IPS-18c (cell line): ENCODE measurements around the gene FOXN1.
"Not testable (repeated sequence)": the region's sequence is repeated elsewhere in the genome, so short reads cannot be mapped to it uniquely, and the experiment has no call there.

Experiments
- H3K4me3 ChIP-seq: 2 replicates; pipeline ENCODE4 v1.7.0; 2013; ENCODE audit warnings: low read depth, mild to moderate bottlenecking, low read length, moderate library complexity; ENCODE audit not compliant: insufficient read depth
- H3K9me3 ChIP-seq: one replicate; pipeline ENCODE4 v1.6.1; 2013; ENCODE audit warnings: mild to moderate bottlenecking, low read length, moderate library complexity; ENCODE audit not compliant: control insufficient read depth, insufficient read depth

The FOXN1 gene, protein sequence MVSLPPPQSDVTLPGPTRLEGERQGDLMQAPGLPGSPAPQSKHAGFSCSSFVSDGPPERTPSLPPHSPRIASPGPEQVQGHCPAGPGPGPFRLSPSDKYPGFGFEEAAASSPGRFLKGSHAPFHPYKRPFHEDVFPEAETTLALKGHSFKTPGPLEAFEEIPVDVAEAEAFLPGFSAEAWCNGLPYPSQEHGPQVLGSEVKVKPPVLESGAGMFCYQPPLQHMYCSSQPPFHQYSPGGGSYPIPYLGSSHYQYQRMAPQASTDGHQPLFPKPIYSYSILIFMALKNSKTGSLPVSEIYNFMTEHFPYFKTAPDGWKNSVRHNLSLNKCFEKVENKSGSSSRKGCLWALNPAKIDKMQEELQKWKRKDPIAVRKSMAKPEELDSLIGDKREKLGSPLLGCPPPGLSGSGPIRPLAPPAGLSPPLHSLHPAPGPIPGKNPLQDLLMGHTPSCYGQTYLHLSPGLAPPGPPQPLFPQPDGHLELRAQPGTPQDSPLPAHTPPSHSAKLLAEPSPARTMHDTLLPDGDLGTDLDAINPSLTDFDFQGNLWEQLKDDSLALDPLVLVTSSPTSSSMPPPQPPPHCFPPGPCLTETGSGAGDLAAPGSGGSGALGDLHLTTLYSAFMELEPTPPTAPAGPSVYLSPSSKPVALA

DNA sequence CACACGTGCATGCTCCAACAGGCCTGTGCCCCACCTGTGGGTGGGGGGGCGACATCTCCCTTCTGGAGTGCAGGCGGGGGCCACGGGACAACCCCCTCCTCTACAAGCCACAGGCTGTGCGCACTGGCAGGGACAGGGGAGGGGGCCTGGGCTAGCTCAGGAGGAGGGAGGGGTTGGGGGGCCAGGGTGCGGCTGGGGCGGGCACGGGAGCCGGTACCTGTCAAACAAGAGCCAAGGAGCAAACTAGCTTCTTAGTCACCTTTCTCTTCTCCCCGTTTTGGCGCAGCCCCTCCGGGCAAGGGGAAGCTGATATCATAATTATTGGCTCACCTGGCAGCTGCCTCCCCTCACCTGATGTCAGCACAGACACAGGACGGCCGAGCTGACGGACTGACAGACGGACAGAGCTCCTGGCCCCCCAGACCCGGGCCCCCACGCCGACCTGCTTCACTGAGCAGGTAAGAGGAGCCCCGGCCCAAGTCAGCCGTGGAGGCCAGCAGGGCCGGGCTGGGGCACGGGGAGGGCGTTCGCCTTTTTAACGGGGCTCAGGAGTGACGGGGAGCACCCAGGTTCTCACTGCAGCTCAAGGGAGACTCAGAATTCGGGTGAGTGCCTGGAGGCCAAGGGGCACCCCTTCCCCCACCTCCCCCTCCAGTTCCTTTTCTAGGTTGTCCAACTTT, at the start of gene FOXN1:
Gene FOXN1, plus strand, starts transcription at position 363 of the 680 bp plus-strand sequence. CDS start 17,622 bp downstream, outside the sequence.
- H3K9me3 ChIP-seq = peaks cover 3% of the 10 kb centered on the region
- no peak within 1 kb of the TSS for H3K4me3 ChIP-seq

DNA sequence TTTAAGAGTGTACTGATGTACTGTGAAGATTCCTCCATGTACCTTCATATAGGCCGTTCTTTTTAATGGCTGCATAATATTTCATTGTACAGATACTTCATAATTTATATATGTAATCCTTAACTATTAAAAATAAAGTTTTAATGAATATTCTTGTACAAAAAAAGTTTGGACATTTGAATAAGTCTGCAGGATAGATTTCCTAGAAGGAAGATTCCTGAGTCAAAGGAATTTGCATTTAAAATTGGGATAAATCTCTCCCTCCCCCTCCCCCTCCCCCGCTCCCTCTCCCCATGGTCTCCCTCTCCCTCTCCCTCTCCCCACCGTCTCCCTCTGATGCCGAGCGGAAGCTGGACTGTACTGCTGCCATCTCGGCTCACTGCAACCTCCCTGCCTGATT, 48.3 kb upstream of the FOXN1 start:
- Histone ChIP-seq H3K4me3 (no peak overlapping the region), H3K9me3 (peaks cover 2% of the 10 kb centered on the region)

DNA sequence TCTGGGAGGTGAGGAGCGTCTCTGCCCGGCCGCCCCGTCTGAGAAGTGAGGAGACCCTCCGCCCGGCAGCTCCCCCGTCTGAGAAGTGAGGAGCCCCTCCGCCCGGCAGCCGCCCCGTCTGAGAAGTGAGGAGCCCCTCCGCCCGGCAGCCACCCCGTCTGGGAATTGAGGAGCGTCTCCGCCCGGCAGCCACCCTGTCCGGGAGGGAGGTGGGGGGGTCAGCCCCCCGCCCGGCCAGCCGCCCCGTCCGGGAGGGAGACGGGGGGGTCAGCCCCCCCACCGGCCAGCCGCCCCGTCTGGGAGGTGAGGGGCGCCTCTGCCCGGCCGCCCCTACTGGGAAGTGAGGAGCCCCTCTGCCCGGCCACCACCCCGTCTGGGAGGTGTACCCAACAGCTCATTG, 47.3 kb upstream of the FOXN1 start:
- H3K4me3 ChIP-seq = not testable (repeated sequence)

DNA sequence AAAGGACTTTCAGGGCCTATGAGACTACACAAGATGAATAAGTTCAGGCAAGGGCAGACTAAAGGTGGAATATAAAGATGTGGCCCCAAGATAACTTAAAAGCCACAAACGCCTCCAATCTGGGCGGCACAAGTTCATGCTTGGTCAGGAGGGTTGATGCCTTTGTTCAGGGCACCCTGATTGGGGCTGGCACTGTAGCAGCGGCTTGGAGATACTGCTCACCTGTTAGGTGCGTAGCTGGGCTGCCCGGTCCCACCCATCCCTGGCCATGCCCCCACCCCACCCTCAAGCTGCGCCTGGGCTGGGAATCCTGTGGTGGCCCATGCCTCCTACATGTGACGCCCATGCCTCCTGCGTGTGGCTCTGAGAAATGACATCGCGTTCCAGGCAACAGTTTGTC, 45.2 kb upstream of the FOXN1 start:
- Histone ChIP-seq H3K9me3 (peaks cover 2% of the 10 kb centered on the region), H3K4me3 (no peak overlapping the region)

More for the DNA sequence above, 47.3 kb upstream of the FOXN1 start:
- H3K9me3 ChIP-seq = not testable (repeated sequence)

DNA sequence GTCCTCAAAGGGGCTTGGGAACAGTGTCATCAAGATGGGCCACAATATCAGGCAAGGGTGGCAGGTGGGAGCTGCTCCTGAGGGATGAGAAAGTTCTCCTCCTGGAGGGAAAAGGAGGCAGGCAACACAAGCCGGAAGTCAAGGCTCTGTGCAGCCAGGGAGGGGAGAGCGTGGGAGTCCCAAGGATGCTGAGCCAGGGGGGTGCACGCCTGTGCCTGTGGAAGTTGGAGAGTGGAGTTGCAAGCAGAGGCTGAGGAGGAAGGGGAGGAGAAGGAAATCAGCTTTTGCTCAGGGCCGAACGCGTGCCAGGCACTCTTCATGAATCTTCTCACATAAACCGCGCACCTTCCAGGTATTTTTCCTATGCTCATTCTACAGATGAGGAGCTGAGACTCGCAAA, 40.1 kb upstream of the FOXN1 start:
- no peak overlapping the region for H3K4me3 ChIP-seq

DNA sequence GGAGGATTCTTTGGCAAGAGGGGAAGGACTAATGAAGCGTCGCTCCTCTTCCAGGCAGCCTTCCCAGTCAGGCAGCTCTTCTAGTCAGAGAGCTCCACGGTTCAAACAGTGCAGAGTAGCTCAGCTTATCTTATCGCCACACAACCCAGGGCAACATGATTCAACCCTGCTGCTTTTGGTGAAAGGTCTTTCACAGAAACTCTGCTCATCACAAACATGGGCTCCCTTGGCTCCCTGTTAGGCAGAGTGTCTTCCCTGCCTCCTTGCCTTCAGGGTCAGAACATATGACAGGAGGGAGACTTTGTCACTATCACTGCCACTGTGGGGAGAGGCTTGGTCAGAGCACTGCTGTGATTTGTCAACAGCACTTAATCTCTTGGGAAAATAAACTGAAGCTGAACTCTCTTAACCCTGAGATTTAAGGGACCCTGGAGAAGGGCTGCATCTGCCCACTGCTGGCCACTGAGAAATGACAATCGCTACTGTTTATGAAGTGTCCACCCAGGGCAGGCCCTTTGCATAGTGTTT, 39.6 kb upstream of the FOXN1 start:
- H3K9me3 ChIP-seq = no peaks in the 10 kb centered on the region
- H3K4me3 ChIP-seq = no peak overlapping the region

More for the DNA sequence above, 40.1 kb upstream of the FOXN1 start:
- H3K9me3 ChIP-seq = no peaks in the 10 kb centered on the region

DNA sequence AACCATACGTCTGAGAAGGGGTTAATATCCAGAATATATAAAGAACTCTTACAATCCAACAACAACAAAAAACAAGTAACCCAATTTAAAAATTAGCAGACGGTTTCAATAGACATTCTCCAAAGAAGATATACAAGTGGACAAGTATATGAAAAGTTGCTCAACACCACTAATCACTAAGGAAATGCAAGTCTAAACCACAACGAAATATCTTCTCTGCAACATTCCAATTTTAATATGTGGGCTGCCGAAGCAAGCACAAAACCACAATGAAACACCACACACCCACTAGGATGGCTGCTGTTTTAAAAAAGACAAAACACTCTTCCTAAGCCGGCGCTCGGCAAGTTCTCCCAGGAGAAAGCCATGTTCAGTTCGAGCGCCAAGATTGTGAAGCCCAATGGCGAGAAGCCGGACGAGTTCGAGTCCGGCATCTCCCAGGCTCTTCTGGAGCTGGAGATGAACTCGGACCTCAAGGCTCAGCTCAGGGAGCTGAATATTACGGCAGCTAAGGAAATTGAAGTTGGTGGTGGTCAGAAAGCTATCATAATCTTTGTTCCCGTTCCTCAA, 38.6 kb upstream of the FOXN1 start:
- Histone ChIP-seq H3K9me3 (no peaks in the 10 kb centered on the region), H3K4me3 (no peak overlapping the region)

DNA sequence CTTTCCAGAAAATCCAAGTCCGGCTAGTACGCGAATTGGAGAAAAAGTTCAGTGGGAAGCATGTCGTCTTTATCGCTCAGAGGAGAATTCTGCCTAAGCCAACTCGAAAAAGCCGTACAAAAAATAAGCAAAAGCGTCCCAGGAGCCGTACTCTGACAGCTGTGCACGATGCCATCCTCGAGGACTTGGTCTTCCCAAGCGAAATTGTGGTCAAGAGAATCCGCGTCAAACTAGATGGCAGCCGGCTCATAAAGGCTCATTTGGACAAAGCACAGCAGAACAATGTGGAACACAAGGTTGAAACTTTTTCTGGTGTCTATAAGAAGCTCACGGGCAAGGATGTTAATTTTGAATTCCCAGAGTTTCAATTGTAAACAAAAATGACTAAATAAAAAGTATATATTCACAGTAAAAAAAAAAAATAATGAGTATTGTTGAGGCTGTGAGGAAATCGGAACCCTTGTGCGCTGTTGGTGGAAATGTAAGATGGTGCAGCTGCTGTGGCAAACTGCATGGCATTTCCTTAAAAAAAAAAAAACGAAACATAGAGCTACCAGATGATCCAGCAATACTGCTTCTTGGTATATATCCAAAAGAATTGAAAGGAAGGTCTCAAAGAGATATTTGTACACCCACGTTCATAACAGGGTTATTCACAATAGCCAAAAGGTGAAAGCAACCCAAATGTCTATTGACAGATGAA, 38.0 kb upstream of the FOXN1 start:
- not testable (repeated sequence) for H3K9me3 ChIP-seq, H3K4me3 ChIP-seq

DNA sequence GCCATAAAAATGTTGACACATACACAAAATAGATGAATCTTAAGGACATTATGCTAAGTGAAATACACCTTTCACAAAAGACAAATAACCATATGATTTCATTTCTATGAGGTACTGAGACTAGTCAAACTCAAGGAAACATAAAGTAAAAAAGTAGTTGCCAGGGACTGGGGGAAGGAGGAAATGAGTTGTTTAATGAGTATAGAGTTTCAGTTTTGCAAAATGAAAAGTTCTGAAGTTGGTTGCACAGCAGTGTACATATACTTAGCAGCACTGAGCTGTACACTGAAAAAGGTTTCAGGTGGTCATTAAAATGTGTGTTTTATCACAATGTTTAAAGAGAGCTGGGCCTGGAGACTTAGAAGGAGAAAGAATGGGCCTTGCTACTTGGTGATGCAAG, 37.4 kb upstream of the FOXN1 start:
- Histone ChIP-seq H3K9me3 (no peaks in the 10 kb centered on the region), H3K4me3 (no peak overlapping the region)

DNA sequence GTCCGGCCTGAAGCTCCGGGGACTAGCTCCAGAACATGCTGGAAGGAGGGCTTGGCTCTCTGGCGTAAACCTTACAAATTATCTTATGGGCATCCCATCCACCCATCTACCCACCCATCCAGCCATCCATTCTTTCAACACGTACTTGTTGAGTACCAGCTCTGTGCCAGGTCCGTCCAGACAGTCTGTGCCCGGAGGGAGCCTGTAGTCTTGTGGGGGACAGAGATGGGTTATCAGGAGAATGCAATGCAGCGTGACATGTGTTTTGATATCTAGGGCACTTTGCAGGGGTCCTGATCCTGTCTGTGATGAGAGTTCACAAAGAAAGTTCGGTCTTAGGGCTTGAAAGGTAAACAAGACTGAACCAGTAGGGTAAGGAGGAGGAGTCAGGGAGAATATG, 36.8 kb upstream of the FOXN1 start:
- Histone ChIP-seq H3K9me3 (no peaks in the 10 kb centered on the region), H3K4me3 (no peak overlapping the region)

DNA sequence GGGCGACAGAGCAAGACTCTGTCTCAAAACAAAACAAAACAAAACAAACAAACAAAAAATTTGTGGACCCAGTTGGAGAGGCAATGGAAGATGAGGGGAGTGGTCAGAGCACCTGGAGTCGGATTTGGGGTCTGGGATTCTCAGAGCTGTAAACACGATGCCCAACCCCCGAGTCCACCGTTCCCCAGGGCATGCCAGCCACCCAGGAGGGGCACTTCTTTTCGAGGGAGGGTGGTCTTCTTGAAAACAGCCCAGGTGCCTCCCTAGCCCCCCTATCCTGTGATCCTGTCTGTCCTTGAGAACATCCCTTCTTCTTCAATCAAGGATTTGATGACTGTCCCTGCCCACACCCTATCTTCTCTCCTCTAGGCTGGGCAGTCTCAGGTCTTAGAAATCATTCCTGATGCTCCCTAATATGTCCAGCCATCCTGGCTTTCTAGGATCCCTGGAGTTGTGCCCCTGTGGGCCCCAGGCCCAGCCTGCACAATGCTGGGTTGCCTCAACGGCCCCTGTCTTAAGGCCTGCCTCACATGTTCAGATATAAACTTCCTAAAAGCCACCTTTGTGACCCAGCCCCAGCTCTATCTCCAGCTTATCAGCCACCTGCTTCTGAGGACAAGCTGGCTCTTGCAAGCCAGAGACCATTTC, 35.8 kb upstream of the FOXN1 start:
- no peaks in the 10 kb centered on the region for H3K9me3 ChIP-seq
- no peak overlapping the region for H3K4me3 ChIP-seq

DNA sequence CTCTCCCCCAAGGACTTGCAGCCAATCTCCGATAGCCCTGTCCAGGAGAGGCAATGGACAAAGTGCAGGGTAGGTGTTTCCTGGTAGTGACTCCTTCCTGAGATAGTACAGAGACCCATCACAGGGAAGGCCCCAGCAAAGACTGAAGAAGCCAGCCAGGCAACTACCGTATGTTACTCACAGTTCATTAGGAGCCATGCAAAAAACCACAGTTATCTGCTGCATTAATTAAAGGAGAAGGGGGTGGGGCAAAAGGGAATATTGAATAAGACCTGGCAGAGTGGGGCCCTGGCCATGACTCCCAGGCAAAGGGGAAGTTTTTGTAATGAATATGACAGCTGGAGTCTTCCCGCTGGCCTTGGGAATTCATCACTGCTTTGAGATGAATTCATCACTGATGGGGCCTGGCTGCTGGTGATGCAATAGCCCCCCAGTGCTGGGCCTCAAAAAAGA, 35.2 kb upstream of the FOXN1 start:
- Histone ChIP-seq H3K9me3 (no peaks in the 10 kb centered on the region), H3K4me3 (no peak overlapping the region)

DNA sequence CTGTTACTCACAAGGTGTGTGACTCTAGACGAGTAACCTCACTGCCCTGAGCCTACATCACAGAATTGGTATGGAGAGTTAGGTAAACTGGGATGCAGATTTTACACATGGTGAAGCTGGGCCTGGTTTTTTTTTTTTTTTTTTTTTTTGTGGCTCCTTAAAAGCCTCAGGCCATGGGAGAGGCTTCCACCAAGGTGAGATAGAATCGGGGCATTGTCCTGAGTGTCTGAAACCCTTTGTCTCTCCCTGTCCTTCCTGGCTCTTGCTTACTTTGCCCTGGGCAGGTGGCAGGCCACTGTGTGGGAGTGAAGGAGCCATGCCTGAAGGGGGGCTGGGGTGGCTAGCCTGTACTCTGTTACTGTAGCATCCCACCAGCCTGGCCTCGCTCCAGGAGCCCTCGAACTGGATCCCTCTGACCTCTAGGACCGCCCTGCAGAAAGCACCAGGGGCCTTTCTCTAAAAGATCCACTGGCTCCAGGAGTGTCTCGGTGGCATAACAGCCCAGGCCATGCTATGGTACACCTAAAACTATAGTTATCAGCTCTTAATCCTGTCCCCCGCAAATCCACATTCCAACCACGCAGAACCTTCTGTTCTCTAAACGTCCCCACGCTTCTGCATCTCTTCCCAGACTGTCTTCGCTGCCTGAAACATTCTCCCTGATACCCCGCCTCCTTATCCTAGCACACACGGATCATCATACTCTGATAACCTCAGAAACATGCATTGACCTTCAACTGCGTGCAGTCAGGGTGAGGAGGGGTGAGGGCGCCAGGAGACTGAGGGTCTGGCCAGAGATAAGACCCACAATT, 34.4 kb upstream of the FOXN1 start:
- no peaks in the 10 kb centered on the region for H3K9me3 ChIP-seq
- H3K4me3 ChIP-seq = no peak overlapping the region

DNA sequence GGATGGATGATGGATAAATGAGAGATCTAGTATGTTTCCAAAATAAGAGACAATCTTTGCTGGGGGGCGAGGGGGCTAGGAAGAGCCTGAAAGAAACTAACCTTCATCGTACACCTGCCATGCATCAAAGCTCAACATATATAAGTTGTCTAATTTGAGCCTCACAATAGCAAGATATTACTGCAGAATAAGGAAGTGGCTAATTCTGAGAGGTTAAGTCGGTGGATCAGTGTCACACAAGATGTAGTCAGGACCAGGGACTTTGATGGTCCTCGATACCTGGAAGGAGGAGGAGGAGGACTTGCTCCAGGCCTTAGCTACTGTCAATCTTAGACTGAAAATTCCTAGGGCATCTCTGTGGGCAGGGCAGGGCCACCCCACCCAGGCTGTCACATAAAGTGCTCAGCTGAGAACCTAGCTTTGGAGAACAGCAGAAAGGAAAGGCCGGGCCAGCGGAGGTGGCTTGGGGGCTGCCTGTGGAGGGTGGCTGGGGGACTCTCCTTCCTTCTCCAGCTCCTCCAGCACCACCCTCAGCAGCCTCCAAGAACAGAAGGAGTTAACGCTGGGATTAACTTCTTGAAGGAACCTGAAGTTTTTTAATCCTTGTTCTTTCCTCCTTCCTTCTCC, 33.2 kb upstream of the FOXN1 start:
- Histone ChIP-seq H3K4me3 (no peak overlapping the region), H3K9me3 (no peaks in the 10 kb centered on the region)

DNA sequence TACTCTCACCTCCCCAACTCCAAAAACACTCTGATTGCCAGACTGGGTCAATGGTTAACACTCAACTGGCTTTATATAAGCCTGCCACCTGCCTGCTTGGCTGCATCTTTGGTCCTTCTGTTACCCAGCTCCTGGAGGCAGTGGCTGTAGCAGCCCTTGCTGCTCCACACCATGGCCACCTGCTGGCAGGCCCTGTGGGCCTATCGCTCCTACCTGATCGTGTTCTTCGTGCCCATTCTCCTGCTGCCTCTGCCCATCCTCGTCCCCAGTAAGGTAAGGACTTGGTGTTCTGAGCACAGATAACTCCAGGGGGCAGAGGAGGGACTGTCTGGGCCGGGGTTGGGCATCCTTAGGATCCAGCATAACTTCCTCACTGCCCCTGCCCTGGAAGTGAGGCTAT, 32.6 kb upstream of the FOXN1 start, which contains the start of gene SLC13A2:
Gene SLC13A2, plus strand, starts transcription at position 103 of the 400 bp plus-strand sequence. Its CDS starts 69 bp downstream, at position 172.
- Histone ChIP-seq H3K4me3 (no peak within 1 kb of the TSS), H3K9me3 (no peaks in the 10 kb centered on the region)
